Activated B cell treated with CpG ODN at 0.5 μM for 24 hours (primary cell): ENCODE data around the gene DNAH17. TPM values are rescaled to one million over a fixed set of nuclear protein-coding genes. Genes with fewer than 3 reads are reported as not detected.

ENCODE experiments used
- ATAC-seq: fragments of 200-7000 bp; cut with Tn5 transposase; one replicate; pipeline ENCODE4 v1.10.0; 2021; ENCODE audit warnings: low read depth, mild to moderate bottlenecking, moderate library complexity
- CTCF ChIA-PET: fragments of 350-600 bp; sonication (Branson Sonifier 250); formaldehyde crosslinking; loops from one replicate; lab custom pipeline; 2021; ENCODE audit warnings: antibody characterized with exemption; lab: Charles Lee
- POLR2A ChIA-PET: fragments of 350-600 bp; sonication (Branson Sonifier 250); formaldehyde crosslinking; loops from one replicate; lab custom pipeline; 2021; ENCODE audit warnings: antibody characterized with exemption; lab: Charles Lee
- DNase-seq: peaks from one replicate; pipeline ENCODE4 v3.0.0; 2022
- H3K27ac Mint-ChIP-seq: one replicate; pipeline ENCODE4 v1.8.0; 2020; ENCODE audit warnings: mixed read lengths
- H3K27me3 Mint-ChIP-seq: one replicate; pipeline ENCODE4 v1.8.0; 2021; ENCODE audit warnings: mixed read lengths
- H3K36me3 Mint-ChIP-seq: one replicate; pipeline ENCODE4 v1.8.0; 2021; ENCODE audit warnings: low read depth, mixed read lengths
- H3K4me1 Mint-ChIP-seq: one replicate; pipeline ENCODE4 v1.8.0; 2021; ENCODE audit warnings: mixed read lengths
- H3K4me3 Mint-ChIP-seq: one replicate; pipeline ENCODE4 v1.8.0; 2020; ENCODE audit warnings: mild to moderate bottlenecking, mixed read lengths
- H3K9me3 Mint-ChIP-seq: one replicate; pipeline ENCODE4 v1.8.0; 2020; ENCODE audit warnings: mixed read lengths
- intact Hi-C: fragments of 100-400 bp; cut with micrococcal nuclease; formaldehyde crosslinking; loops from one replicate; pipeline ENCODE4 v1.15.1; 2024
- total RNA-seq: library from RNA; stranded (reverse); gene quantifications from 2 replicates; pipeline ENCODE4 v1.2.3, GENCODE V29; 2022
- TF ChIP-seq, protein P1 (sequence below): fragments of 200-600 bp; IDR thresholded peaks from one replicate; pipeline ENCODE4 v1.8.0; 2022; ENCODE audit warnings: antibody characterized with exemption, mild to moderate bottlenecking

Gene DNAH17
- total RNA-seq, 1 donor from 2014 or later: 0.13 TPM

DNA sequence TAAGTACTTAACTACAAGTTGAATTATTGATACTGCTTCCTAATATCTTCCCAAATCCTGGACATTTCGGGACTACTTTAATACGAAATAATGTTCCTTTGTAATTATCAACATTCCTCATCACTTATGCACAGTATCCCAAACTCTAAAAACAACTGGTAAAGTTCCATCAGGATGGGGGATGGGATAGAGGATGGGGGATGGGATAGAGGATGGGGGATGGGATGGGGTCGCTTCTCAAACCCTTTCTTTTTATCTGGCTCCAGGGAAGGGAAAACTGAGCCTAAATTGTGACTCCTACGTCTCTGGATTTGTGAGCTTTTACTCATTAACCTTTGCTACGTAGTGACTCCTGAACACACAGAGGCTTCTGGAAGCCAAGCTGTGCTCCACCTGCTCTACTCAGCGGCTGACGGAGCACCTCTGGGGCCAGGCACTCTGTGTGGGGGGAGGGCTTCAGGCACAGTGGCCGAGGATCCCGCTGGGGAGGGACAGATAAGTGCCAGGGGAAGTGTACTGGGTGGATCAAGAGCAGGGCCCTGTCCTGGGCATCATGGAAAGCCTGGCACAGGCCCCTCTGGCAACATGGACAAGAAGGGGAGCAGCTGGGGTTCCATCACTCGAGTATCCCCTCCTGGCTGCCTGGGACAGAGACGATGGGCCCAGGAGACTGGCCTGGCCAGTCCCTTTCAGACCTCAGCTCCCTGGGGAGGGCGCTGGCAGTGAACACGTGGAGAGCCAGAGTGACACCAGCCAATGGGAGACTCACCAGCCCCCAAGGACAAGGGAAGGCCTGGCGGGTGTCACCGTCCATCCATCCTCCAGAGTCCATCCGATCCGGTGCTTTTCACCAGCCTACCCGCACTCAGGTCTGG lies 142.5 kb downstream of the DNAH17 start:
- ChIA-PET CTCF (no interaction called here), POLR2A (no interaction called here)
- intact Hi-C loops: no loop called here
- peaks cover 4% of the 10 kb centered on the region for H3K27me3 Mint-ChIP-seq
- H3K4me1 Mint-ChIP-seq: peaks cover 2% of the 10 kb centered on the region
- no peak overlapping the region for H3K27ac Mint-ChIP-seq
- DNase-seq: no peak
- H3K36me3 Mint-ChIP-seq: peaks cover 6% of the 10 kb centered on the region
- no peaks in the 10 kb centered on the region for H3K9me3 Mint-ChIP-seq
- TF ChIP-seq, protein P1, sequence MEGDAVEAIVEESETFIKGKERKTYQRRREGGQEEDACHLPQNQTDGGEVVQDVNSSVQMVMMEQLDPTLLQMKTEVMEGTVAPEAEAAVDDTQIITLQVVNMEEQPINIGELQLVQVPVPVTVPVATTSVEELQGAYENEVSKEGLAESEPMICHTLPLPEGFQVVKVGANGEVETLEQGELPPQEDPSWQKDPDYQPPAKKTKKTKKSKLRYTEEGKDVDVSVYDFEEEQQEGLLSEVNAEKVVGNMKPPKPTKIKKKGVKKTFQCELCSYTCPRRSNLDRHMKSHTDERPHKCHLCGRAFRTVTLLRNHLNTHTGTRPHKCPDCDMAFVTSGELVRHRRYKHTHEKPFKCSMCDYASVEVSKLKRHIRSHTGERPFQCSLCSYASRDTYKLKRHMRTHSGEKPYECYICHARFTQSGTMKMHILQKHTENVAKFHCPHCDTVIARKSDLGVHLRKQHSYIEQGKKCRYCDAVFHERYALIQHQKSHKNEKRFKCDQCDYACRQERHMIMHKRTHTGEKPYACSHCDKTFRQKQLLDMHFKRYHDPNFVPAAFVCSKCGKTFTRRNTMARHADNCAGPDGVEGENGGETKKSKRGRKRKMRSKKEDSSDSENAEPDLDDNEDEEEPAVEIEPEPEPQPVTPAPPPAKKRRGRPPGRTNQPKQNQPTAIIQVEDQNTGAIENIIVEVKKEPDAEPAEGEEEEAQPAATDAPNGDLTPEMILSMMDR: no peak
- H3K4me3 Mint-ChIP-seq: no peak overlapping the region
- ATAC-seq: no peak

DNA sequence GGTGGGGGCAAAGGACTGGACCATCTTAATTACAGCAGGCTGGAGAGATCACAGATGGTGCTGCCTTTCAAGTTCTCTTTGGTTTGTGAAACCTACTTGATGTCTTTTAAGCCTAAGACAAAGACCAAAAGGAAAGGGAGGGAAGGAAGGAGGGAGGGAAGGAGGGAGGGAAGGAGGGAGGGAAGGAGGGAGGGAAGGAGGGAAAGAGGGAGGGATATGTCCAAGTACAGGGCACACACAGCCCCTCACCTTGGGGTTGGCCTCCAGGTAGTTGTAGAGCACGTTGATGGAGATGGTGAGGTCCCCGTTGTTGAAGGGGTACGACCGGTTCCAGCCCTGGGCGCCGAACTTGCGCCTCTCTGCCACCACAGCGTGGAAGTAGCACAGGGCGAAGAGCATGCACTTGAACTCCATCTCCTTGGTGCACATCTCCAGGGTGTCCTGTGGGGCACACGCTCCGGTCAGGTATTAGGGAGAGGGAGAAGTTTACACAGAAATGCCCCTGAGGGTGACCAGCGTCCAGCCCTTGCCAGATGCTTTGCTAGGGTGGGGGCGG lies 143.3 kb downstream of the DNAH17 start:
- TF ChIP-seq, protein P1: no peak
- POLR2A ChIA-PET: no interaction called here
- intact Hi-C loops: no loop called here
- Mint-ChIP-seq H3K27me3 (peaks cover 4% of the 10 kb centered on the region), H3K36me3 (peaks cover 13% of the 10 kb centered on the region), H3K27ac (no peak overlapping the region), H3K4me3 (no peak overlapping the region), H3K4me1 (peaks cover 2% of the 10 kb centered on the region), H3K9me3 (no peaks in the 10 kb centered on the region)
- DNase-seq (no peak), ATAC-seq (no peak)
- CTCF ChIA-PET: interaction anchor here (1.6 kb wide), 1 partner anchor 11 kb away, joined by 3 read pairs; no protein-coding TSS in a partner anchor

DNA sequence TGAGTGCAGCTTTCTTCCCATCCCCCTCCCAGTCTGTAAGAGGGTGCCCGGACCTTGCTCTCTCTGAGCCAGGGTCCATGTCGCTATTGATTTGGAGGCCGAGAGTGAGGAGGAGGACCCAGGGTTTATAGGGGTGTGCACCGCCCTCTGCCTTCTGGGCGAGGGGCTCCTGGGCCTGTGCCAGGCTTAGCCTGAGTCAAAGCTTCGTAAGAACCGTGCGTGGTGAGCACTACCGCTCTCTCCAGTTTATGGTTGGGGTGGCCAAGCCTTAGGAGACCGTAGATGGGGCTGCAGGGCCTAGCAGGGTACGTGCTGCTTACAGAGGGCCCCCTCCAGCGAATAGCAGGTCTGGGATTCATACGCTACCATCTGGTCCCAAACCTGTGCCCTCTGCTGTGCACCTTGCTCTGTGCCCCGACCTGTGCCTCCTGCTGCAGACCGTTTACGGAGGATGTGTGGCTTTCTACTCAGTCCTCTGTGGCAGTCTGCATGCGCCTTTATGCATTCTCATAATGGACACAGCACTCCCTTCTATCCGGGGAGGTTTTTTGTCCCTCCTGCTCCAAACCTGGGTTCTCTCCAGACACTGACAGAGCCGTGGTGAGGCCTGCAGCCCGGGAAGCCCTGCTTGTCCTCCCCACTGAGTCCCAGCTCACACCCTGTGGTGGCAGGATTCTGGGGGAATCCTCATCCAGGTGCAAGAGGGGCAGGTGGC lies 144.0 kb downstream of the DNAH17 start:
- H3K9me3 Mint-ChIP-seq: no peaks in the 10 kb centered on the region
- POLR2A ChIA-PET: no interaction called here
- no peak for ATAC-seq

DNA sequence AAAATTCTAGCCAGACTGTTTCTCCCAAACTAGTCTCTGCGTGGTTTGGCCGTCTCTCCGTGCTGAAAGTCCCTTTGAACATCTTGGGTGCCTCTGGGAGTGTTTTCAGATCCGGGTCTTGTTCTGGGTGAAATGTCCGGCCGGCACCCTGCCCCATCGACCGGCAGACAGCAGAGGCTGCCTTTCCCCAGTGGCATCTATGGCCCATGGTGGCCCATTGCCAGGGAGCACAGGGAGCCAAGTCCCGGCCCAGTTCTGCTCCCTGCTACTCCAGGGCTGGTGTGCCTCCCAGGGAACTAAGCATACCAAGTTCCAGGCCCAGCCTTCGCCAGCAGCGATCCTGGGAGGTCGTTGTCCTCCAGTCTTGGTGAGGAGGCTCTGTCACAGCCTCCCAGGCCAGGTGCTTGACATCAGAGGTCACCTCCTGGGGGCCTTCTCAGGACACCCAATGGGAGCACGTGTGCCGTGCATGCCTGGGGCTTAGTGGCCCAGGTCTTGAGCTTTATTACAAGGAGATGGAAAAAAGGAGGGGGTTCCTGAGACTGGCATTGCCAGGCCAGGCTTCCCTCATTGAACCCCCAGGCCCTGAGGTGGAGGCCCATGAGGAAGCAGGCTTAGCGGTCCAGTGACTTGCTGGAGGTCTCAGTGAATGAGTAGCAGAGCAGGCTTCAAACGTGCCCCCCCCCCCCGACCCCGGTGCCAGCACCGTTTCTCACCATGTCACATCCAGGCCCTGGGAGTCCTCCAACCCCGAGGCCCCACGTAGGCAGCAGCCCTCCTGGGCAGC lies 144.8 kb downstream of the DNAH17 start:
- Mint-ChIP-seq H3K27me3 (peaks cover 2% of the 10 kb centered on the region), H3K9me3 (no peaks in the 10 kb centered on the region), H3K27ac (no peak overlapping the region), H3K4me1 (peaks cover 2% of the 10 kb centered on the region), H3K36me3 (peaks cover 23% of the 10 kb centered on the region), H3K4me3 (no peak overlapping the region)
- intact Hi-C loops: no loop called here
- ATAC-seq (no peak), DNase-seq (no peak)
- TF ChIP-seq, protein P1: no peak
- CTCF ChIA-PET: interaction anchor here (1.6 kb wide), 1 partner anchor 10 kb away, joined by 3 read pairs; no protein-coding TSS in a partner anchor
- POLR2A ChIA-PET: interaction anchor here (0.7 kb wide), 1 partner anchor 407 kb away, joined by 3 read pairs; no protein-coding TSS in a partner anchor

More for the DNA sequence above, 144.0 kb downstream of the DNAH17 start:
- CTCF ChIA-PET: interaction anchor here (1.6 kb wide), 1 partner anchor 10 kb away, joined by 3 read pairs; no protein-coding TSS in a partner anchor
- no peak for DNase-seq
- peaks cover 2% of the 10 kb centered on the region for H3K4me1 Mint-ChIP-seq
- H3K27me3 Mint-ChIP-seq: peaks cover 4% of the 10 kb centered on the region
- H3K36me3 Mint-ChIP-seq: peaks cover 19% of the 10 kb centered on the region
- no peak overlapping the region for H3K4me3 Mint-ChIP-seq
- TF ChIP-seq, protein P1: no peak
- intact Hi-C loops: no loop called here
- no peak overlapping the region for H3K27ac Mint-ChIP-seq
